ENCODE data around the gene ICA1. TPM values are rescaled to one million over a fixed set of nuclear protein-coding genes. Genes with fewer than 3 reads are reported as not detected.

Gene ICA1
- polyA plus RNA-seq, 3 donors = 3.2 to 7.0 (median 4.2) TPM

GRCh38 chr7:8278183-8278582 is 16.2 kb upstream of the ICA1 start:
- Histone ChIP-seq H3K4me1 (ENCODE audit: control insufficient read depth in 1 of 2, insufficient read depth in 2 of 2, low read length in 2 of 2) (peaks cover 3 to 8% of the 10 kb centered on the region in 2 donors), H4K20me1 (ENCODE audit: insufficient read depth, low read length) (no peaks in the 10 kb centered on the region), H3K4me3 (replicated peaks in 1 of 3; ENCODE audit: low read depth in 2 of 3, low read length in 3 of 3) (no peak overlapping the region), H3K27me3 (ENCODE audit: control insufficient read depth in 2 of 2, insufficient read depth in 2 of 2, low read length in 2 of 2) (no peaks in the 10 kb centered on the region), H3K36me3 (replicated peaks in 1 of 2; ENCODE audit: control insufficient read depth in 1 of 2, insufficient read depth in 2 of 2, low read length in 2 of 2) (no peaks in the 10 kb centered on the region), H2AFZ (ENCODE audit: insufficient read depth, low read depth, low read length, poor library complexity, severe bottlenecking) (no peak overlapping the region), H3K27ac (ENCODE audit: low read depth in 1 of 2, low read length in 2 of 2) (no peak overlapping the region), H3K4me2 (replicated peaks; ENCODE audit: extremely low read depth, low read length, poor library complexity, severe bottlenecking) (no peak overlapping the region), H3K9me3 (replicated peaks in 1 of 2; ENCODE audit: control insufficient read depth in 1 of 2, insufficient read depth in 1 of 2, low read length in 2 of 2) (no peaks in the 10 kb centered on the region), H3K79me2 (ENCODE audit: insufficient read depth, low read length) (no peaks in the 10 kb centered on the region), H3K9ac (ENCODE audit: insufficient read depth, low read length, poor library complexity, severe bottlenecking) (no peak overlapping the region)
- Mint-ChIP-seq H3K4me3 (no peak overlapping the region), H3K9me3 (no peaks in the 10 kb centered on the region), H3K27ac (no peak overlapping the region), H3K4me1 (peaks cover 13% of the 10 kb centered on the region), H3K36me3 (no peaks in the 10 kb centered on the region), H3K27me3 (ENCODE audit: low read depth in 3 of 3) (no peaks in the 10 kb centered on the region)
- no peak for TF ChIP-seq CTCF (IDR thresholded peaks at IDR 0.05)
- WGBS (ENCODE audit: insufficient coverage) = no CpG with 5 or more reads among the region's 2 CpGs
- intact Hi-C loops (cut with micrococcal nuclease) = no loop called here
- DNase-seq = no peak

- no CpG with 5 or more reads among the region's 3 CpGs for WGBS (ENCODE audit: insufficient coverage)
- Mint-ChIP-seq H3K4me1 (peaks cover 13% of the 10 kb centered on the region), H3K9me3 (no peaks in the 10 kb centered on the region), H3K4me3 (no peak overlapping the region), H3K27me3 (ENCODE audit: low read depth in 3 of 3) (no peaks in the 10 kb centered on the region), H3K27ac (no peak overlapping the region), H3K36me3 (no peaks in the 10 kb centered on the region)
- Histone ChIP-seq H3K9me3 (replicated peaks in 1 of 2; ENCODE audit: control insufficient read depth in 1 of 2, insufficient read depth in 1 of 2, low read length in 2 of 2) (no peaks in the 10 kb centered on the region), H3K36me3 (replicated peaks in 1 of 2; ENCODE audit: control insufficient read depth in 1 of 2, insufficient read depth in 2 of 2, low read length in 2 of 2) (no peaks in the 10 kb centered on the region), H3K79me2 (ENCODE audit: insufficient read depth, low read length) (no peaks in the 10 kb centered on the region), H3K4me1 (ENCODE audit: control insufficient read depth in 1 of 2, insufficient read depth in 2 of 2, low read length in 2 of 2) (peaks cover 3 to 8% of the 10 kb centered on the region in 2 donors), H3K27me3 (ENCODE audit: control insufficient read depth in 2 of 2, insufficient read depth in 2 of 2, low read length in 2 of 2) (no peaks in the 10 kb centered on the region), H3K9ac (ENCODE audit: insufficient read depth, low read length, poor library complexity, severe bottlenecking) (no peak overlapping the region), H3K27ac (ENCODE audit: low read depth in 1 of 2, low read length in 2 of 2) (no peak overlapping the region), H4K20me1 (ENCODE audit: insufficient read depth, low read length) (no peaks in the 10 kb centered on the region), H3K4me3 (replicated peaks in 1 of 3; ENCODE audit: low read depth in 2 of 3, low read length in 3 of 3) (no peak overlapping the region), H3K4me2 (replicated peaks; ENCODE audit: extremely low read depth, low read length, poor library complexity, severe bottlenecking) (no peak overlapping the region), H2AFZ (ENCODE audit: insufficient read depth, low read depth, low read length, poor library complexity, severe bottlenecking) (no peak overlapping the region)
- DNase-seq = no peak
- TF ChIP-seq CTCF (IDR thresholded peaks at IDR 0.05) = peak; percentile 13
- intact Hi-C loops (cut with micrococcal nuclease) = no loop called here
Observed at GRCh38 chr7:8277394-8277982, 15.5 kb upstream of the ICA1 start.
